Testis (tissue), 3 donors: Measurements from ENCODE around the gene NME9. TPM values are rescaled to one million over a fixed set of nuclear protein-coding genes. Genes with fewer than 3 reads are reported as not detected.
A peak's percentile ranks its signal among the peaks of the same experiment; 100 is the strongest.

Experiments used
- DNase-seq: peaks from one replicate; pipeline ENCODE4 v3.0.0-alpha.2; 2019
- H3K27ac ChIP-seq, 2 donors: fragments of 200-600 bp; sonication (generic); one replicate each; pipeline ENCODE4 v1.5.1; 2019
- H3K27me3 ChIP-seq: fragments of 200-600 bp; sonication (generic); one replicate; pipeline ENCODE4 v1.5.1; 2019
- H3K36me3 ChIP-seq: fragments of 200-600 bp; sonication (generic); one replicate; pipeline ENCODE4 v1.5.1; 2017; ENCODE audit warnings: low read depth; ENCODE audit errors: missing control alignments
- H3K4me1 ChIP-seq: fragments of 200-600 bp; sonication (generic); one replicate; pipeline ENCODE4 v1.5.1; 2019
- H3K4me3 ChIP-seq, 2 donors: fragments of 200-600 bp; sonication (generic); one replicate each; pipeline ENCODE4 v1.5.1; 2017 to 2019
- H3K9me3 ChIP-seq: fragments of 200-600 bp; sonication (generic); one replicate; pipeline ENCODE4 v1.5.1; 2017
- CTCF ChIP-seq, 3 experiments: fragments of 450-650 bp in 2 of 3; fragments of 200-600 bp in 1 of 3; sonication (generic) in 1 of 3; IDR thresholded peaks; one replicate each; pipeline ENCODE4 v1.5.1; 2016 to 2019; ENCODE audit warnings: antibody characterized with exemption in 3 of 3, mild to moderate bottlenecking in 2 of 3, moderate library complexity in 1 of 3
- POLR2A ChIP-seq: fragments of 450-650 bp; IDR thresholded peaks from one replicate; pipeline ENCODE4 v1.6.1; 2017; ENCODE audit warnings: antibody characterized with exemption, mild to moderate bottlenecking, moderate library complexity
- WGBS, 2 donors: methylation state at CpG; one replicate each; pipeline ENCODE4 v1.1.5; 2018; 5-methylcytosine and 5-hydroxymethylcytosine counted together
- intact Hi-C: fragments of 100-400 bp; cut with DNase I; formaldehyde crosslinking; loops from one replicate; pipeline ENCODE4 v1.15.1; 2023; ENCODE audit warnings: low total_unique reads
- polyA plus RNA-seq: library from polyadenylated mRNA; stranded (reverse); fragments of 350-450 nt; fragmentation: Illumina TruSeq; extraction: RNeasy Lipid Tissue Mini Kit (QIAGEN cat#74804); gene quantifications from one replicate; pipeline ENCODE4 v1.2.3, GENCODE V29; 2014; ENCODE audit warnings: low read depth, low replicate concordance; ENCODE audit not compliant: insufficient read depth
- total RNA-seq, 2 donors: library from RNA; depleted of rRNA; stranded (reverse); fragments of >200 nt; gene quantifications; one replicate each; pipeline ENCODE4 v1.2.3, GENCODE V29; 2016

NME9 gene
- total and polyA plus RNA-seq, 3 donors from 2014 or later: 3.2 to 11.5 (median 8.0) TPM

- Histone ChIP-seq H3K27me3 (no peaks in the 10 kb centered on the region), H3K9me3 (no peaks in the 10 kb centered on the region), H3K4me3 (no peak overlapping the region), H3K27ac (no peak overlapping the region), H3K36me3 (no peaks in the 10 kb centered on the region), H3K4me1 (peaks cover 7% of the 10 kb centered on the region)
- DNase-seq: no peak
- intact Hi-C loops: no loop called here
- TF ChIP-seq CTCF (IDR thresholded peaks at IDR 0.05) (no peak), POLR2A (no peak)
- WGBS, 2 donors: 84 to 87% methylated on average over 4 of the region's 4 CpGs
These were observed 19.2 kb downstream of the NME9 start for GRCh38 chr3:138310494-138310893.

- H3K27ac ChIP-seq: no peak overlapping the region
- H3K9me3 ChIP-seq: no peaks in the 10 kb centered on the region
- intact Hi-C loops: no loop called here
- no peak for TF ChIP-seq POLR2A
- TF ChIP-seq CTCF (IDR thresholded peaks at IDR 0.05): no peak
- no peaks in the 10 kb centered on the region for H3K27me3 ChIP-seq
- H3K4me3 ChIP-seq: no peak overlapping the region
- no peaks in the 10 kb centered on the region for H3K36me3 ChIP-seq
- DNase-seq: no peak
- peaks cover 6% of the 10 kb centered on the region for H3K4me1 ChIP-seq
These were observed 20.9 kb downstream of the NME9 start for GRCh38 chr3:138308783-138309182.

GRCh38 chr3:138307899-138308298, 21.8 kb downstream of the NME9 start:
- no peak for DNase-seq
- Histone ChIP-seq H3K4me1 (peaks cover 8% of the 10 kb centered on the region), H3K4me3 (no peak overlapping the region), H3K27me3 (no peaks in the 10 kb centered on the region), H3K36me3 (no peaks in the 10 kb centered on the region), H3K9me3 (no peaks in the 10 kb centered on the region), H3K27ac (no peak overlapping the region)
- TF ChIP-seq POLR2A: no peak
- no peak for TF ChIP-seq CTCF (IDR thresholded peaks at IDR 0.05)
- intact Hi-C loops: no loop called here
- 84 to 89% methylated on average over 5 of the region's 5 CpGs for WGBS, 2 donors

GRCh38 chr3:138303474-138303873, 26.2 kb downstream of the NME9 start:
- intact Hi-C loops: no loop called here
- DNase-seq: peak; percentile 58
- 56 to 57% methylated on average over 6 of the region's 6 CpGs for WGBS, 2 donors
- Histone ChIP-seq H3K27me3 (no peaks in the 10 kb centered on the region), H3K4me3 (no peak overlapping the region), H3K9me3 (no peaks in the 10 kb centered on the region), H3K4me1 (peaks cover 8% of the 10 kb centered on the region), H3K36me3 (no peaks in the 10 kb centered on the region), H3K27ac (peak overlapping the region in 1 of 2 donors; percentile 42)
- TF ChIP-seq POLR2A (no peak), CTCF (IDR thresholded peaks at IDR 0.05) (no peak)

GRCh38 chr3:138300647-138301046, 29.0 kb downstream of the NME9 start:
- no peak for DNase-seq
- Histone ChIP-seq H3K27me3 (no peaks in the 10 kb centered on the region), H3K4me1 (peaks cover 8% of the 10 kb centered on the region), H3K27ac (no peak overlapping the region), H3K9me3 (no peaks in the 10 kb centered on the region), H3K4me3 (no peak overlapping the region), H3K36me3 (no peaks in the 10 kb centered on the region)
- intact Hi-C loops: no loop called here
- TF ChIP-seq CTCF (IDR thresholded peaks at IDR 0.05) (no peak), POLR2A (no peak)
- 88 to 90% methylated on average over 2 of the region's 2 CpGs for WGBS, 2 donors
